ENCODE measurements around the gene SSBP4. TPM values are rescaled to one million over a fixed set of nuclear protein-coding genes. Genes with fewer than 3 reads are reported as not detected.

The SSBP4 gene
- total RNA-seq, 1 experiment from 2014 or later = 46.1 TPM

DNA sequence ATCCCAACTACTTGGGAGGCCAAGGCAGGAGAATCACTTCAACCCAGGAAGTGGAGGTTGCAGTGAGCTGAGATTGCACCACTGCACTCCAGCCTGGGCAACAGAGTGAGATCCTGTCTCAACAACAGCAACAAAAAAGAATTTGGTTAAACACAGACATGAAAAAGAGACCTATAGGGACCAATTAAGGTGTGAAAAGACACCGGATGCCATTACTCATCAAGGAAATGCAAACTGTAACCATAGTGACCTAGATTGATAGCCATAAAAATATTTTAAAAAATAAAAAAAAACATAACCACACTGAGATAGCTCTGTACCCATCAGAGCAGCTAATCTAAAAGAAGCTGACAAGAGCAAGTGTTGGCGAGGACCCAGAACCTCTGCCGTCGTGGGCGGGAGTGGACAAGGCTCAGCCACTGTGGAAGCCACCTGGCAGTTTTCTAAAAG lies 55.8 kb downstream of the SSBP4 start:
- Mint-ChIP-seq H3K27ac (no peak overlapping the region), H3K4me1 (peaks cover 26 to 30% of the 10 kb centered on the region in 2 experiments), H3K4me3 (no peak overlapping the region), H3K36me3 (ENCODE audit: insufficient read depth in 1 of 3, low read depth in 3 of 3) (peaks cover 0 to 2% (median 0%) of the 10 kb centered on the region in 3 experiments; a peak in 1 of 7 replicates), H3K9me3 (no peaks in the 10 kb centered on the region), H3K27me3 (ENCODE audit: low read depth) (no peaks in the 10 kb centered on the region)
- Histone ChIP-seq H3K23ac (ENCODE audit: insufficient read length, low read depth, low read length) (no peak overlapping the region), H3K18ac (ENCODE audit: insufficient read length, low read depth, low read length) (no peak overlapping the region), H3T11ph (ENCODE audit: low read length) (no peak overlapping the region), H3K27ac (ENCODE audit: insufficient read length, low read depth, low read length) (no peak overlapping the region), H3K79me2 (ENCODE audit: insufficient read depth, low read length) (no peaks in the 10 kb centered on the region; the same call in 1 of the 2 replicates), H3K27me3 (ENCODE audit: insufficient read depth, low read length) (no peaks in the 10 kb centered on the region), H2BK15ac (ENCODE audit: low read depth, low read length) (no peak overlapping the region), H4K20me1 (ENCODE audit: control insufficient read depth, insufficient read depth, insufficient read length) (no peaks in the 10 kb centered on the region), H4K91ac (ENCODE audit: insufficient read length, low read depth, low read length) (no peak overlapping the region), H3K9ac (ENCODE audit: extremely low read depth, insufficient read length, low read length) (no peak overlapping the region), H4K5ac (ENCODE audit: insufficient read length, low read depth, low read length) (no peak overlapping the region), H3K4me2 (ENCODE audit: insufficient read depth, insufficient read length, low read length) (no peak overlapping the region), H4K8ac (replicated peaks; ENCODE audit: insufficient read length, low read depth, low read length) (no peak overlapping the region), H3K23me2 (ENCODE audit: insufficient read length, low read depth, low read length, poor library complexity, severe bottlenecking) (no peaks in the 10 kb centered on the region), H3K56ac (ENCODE audit: insufficient read length, low read depth, low read length) (no peak overlapping the region), H2BK120ac (ENCODE audit: low read depth, low read length, poor library complexity, severe bottlenecking) (no peak overlapping the region), H2AK5ac (ENCODE audit: insufficient read length, low read length) (no peak overlapping the region), H3K9me3 (ENCODE audit: control insufficient read depth, low read depth, low read length) (no peaks in the 10 kb centered on the region), H3K4me1 (ENCODE audit: insufficient read depth, low read length) (no peaks in the 10 kb centered on the region; the same call in 1 of the 2 replicates), H3K14ac (ENCODE audit: insufficient read depth, low read length) (no peak overlapping the region), H2BK5ac (ENCODE audit: insufficient read length, low read length) (no peak overlapping the region), H3K79me1 (ENCODE audit: insufficient read depth, low read depth, low read length, poor library complexity, severe bottlenecking) (peaks cover 2% of the 10 kb centered on the region), H2BK12ac (ENCODE audit: insufficient read length, low read depth, low read length) (no peak overlapping the region), H2BK20ac (ENCODE audit: low read depth, low read length, poor library complexity, severe bottlenecking) (no peak overlapping the region), H3K4ac (ENCODE audit: low read depth, low read length) (no peak overlapping the region), H2AFZ (ENCODE audit: low read length) (no peak overlapping the region)
- DNase-seq = no peak
- WGBS (ENCODE audit: extremely low coverage, insufficient read length, low lambda C conversion rate) = no CpG with 5 or more reads among the region's 5 CpGs
- TF ChIP-seq, protein P1, sequence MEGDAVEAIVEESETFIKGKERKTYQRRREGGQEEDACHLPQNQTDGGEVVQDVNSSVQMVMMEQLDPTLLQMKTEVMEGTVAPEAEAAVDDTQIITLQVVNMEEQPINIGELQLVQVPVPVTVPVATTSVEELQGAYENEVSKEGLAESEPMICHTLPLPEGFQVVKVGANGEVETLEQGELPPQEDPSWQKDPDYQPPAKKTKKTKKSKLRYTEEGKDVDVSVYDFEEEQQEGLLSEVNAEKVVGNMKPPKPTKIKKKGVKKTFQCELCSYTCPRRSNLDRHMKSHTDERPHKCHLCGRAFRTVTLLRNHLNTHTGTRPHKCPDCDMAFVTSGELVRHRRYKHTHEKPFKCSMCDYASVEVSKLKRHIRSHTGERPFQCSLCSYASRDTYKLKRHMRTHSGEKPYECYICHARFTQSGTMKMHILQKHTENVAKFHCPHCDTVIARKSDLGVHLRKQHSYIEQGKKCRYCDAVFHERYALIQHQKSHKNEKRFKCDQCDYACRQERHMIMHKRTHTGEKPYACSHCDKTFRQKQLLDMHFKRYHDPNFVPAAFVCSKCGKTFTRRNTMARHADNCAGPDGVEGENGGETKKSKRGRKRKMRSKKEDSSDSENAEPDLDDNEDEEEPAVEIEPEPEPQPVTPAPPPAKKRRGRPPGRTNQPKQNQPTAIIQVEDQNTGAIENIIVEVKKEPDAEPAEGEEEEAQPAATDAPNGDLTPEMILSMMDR (conservative IDR thresholded peaks at IDR 0.05) = no peak

Measured in H9 (cell line).